HG02938 (cell line): ENCODE data around the gene PRKCE.

Experiments used
- ATAC-seq: cut with Tn5 transposase; IDR thresholded peaks from one replicate; pipeline ENCODE4 v1.9.1; 2021; ENCODE audit warnings: mild to moderate bottlenecking, moderate library complexity; ENCODE audit not compliant: unreplicated experiment

Gene PRKCE

GRCh38 chr2:46062637-46063412, 411.4 kb downstream of the PRKCE start:
- no peak for ATAC-seq

GRCh38 chr2:46064396-46064795, 412.9 kb downstream of the PRKCE start:
- no peak for ATAC-seq

GRCh38 chr2:46065152-46065551, 413.7 kb downstream of the PRKCE start:
- ATAC-seq, result no peak

- no peak for ATAC-seq
Measured at GRCh38 chr2:46066116-46066515, 414.6 kb downstream of the PRKCE start.

- ATAC-seq, result no peak
Measured at GRCh38 chr2:46066601-46067000, 415.1 kb downstream of the PRKCE start.

GRCh38 chr2:46067062-46067461, 415.6 kb downstream of the PRKCE start:
- no peak for ATAC-seq

DNA sequence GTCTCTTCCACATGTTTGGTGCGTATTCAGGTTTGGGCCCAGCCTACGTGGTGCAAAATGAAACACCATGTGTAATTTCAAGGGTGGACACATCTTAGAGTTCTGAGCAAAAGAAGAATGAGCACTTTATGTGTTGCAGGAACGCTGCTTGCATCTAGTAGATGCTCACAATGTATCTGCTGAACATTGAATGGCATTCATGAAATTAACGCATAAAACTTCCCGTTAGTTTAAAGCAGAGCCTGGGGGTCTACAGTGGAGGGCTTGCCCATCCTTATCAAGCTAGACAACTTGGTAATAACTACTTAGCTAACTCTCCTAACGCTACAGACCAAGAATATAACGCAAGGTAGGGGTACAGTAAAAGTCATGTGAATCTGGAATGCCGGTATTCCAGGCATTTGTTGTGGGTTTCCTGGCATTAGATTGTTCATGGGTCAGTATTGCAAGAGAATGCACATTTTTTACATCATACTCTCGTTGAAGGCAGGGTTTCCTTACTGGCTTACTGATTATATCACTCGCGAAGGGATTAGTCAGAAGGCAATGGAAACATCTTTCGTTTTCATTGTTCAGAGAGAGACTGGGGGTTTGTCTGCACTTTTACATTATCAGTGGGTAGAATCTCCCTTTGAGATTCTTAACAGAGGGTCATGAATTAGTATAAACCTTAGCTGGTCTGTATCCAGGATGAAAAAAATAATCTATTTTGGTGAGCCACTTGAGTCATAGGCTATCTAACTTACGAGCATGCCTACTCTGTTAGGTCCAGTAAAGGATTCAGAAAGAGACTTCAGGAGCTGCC, 416.2 kb downstream of the PRKCE start:
- no peak for ATAC-seq

DNA sequence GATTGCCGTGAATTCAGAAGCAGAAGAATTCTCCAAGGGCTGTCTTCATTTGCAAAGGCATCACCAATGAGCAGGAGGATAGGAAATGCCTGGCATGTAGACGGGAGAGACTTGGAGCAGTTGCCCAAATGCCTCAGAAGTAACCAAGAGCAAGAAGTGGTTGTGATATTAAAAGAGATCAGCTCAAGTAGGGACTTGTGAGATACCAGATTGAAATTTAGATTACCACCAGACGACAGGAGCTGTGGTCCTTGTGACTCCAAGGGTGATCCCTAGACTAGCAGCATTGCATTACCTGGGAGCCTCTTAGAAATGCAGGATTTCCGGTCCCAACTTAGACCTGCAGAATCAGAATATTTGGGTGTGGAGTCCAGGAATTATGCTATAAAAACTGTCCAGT, 417.2 kb downstream of the PRKCE start:
- no peak for ATAC-seq

- ATAC-seq, result no peak
Measured at GRCh38 chr2:46071074-46071473, 419.6 kb downstream of the PRKCE start.

DNA sequence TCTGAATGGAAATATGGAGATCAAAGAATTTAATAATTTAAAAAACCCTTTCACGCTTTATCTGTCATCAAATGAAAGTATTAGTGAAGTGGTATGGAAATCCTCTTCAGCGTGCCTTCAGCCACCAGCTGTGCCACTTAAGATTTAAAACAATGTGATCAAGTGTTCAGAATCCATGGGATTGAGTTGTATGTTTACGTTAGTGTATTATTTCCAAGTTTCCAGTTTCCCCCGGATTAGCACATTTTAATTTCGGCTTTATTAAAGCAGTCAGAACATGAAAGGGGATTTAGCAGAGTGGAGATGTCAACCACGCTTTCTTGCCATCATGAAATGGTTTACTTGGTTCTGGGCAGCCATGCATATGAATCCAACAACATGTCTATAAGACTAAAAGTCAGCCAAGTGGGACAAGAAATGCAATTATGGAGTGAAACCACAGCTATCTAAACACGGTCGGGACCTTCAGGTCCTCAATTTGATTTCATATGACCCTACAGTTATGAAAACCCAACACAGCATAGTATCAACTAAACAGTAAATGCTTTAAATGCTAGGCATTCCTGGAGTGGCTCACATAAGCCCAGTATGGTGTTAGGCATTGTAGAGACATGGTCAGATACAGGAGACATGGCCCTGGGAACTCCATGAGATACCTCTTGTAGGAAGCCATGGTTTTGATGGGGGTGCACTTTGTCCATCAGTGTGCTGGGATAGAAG, 420.8 kb downstream of the PRKCE start:
- no peak for ATAC-seq

- ATAC-seq, result no peak
Measured at GRCh38 chr2:46073540-46074046, 422.1 kb downstream of the PRKCE start.

DNA sequence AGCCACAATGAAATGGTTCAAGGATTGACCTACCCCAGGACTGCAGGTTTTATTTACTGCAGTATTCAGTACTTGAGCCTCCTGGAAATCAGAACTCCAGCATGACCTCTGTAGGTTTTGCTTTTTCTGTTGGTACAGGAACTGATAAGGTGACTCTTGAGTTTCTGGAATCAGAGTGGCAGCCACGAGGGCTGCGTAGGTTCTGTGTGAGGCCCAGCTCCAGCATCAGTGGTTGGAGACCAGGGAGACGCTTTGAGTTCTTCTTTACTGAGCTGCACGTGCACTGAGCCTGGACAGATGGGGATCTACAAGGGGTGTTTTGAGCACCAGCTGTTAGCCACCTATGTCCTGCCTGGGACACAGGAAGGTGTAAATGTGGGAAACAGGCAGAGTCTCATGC, 423.0 kb downstream of the PRKCE start:
- ATAC-seq, result no peak

GRCh38 chr2:46075848-46076247, 424.4 kb downstream of the PRKCE start:
- ATAC-seq, result no peak

DNA sequence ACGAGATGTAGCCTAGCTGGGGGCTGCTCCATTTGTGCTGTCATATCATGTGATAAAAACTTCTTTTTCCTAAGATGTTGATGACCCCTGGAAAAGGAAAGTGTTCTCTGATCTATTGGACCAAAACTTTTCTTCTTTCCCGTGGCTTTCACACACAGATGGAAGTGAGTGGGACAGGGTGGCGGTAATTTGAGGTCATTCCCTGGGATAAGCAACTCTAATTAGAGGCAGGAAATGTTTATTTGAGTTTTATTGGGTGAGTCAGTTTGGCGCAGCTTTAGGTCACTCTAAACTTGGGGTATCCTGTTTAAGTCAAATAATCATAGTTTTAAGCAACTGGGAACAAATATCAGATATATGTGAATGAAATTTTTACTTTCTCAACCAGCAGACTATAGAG, 424.8 kb downstream of the PRKCE start:
- no peak for ATAC-seq

DNA sequence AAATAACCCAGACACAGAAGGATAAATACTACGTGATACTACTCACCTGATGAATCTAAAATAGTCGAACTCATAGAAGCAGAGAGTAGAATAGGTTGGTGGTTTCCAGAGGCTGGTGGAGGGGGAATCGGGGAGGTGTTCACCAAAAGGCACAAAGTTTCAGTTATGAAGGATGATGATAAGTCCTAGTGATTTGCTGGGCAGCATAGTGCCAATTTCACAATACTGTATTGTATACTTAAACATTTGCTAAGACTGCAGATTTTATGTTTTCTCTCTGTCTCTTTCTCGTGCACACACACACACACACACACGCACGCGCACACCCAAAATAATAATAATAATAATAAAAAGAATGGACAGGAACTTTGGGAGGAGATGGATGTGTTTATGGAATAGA, 425.4 kb downstream of the PRKCE start:
- ATAC-seq, result no peak

GRCh38 chr2:46077522-46078107, 426.1 kb downstream of the PRKCE start:
- ATAC-seq, result no peak

DNA sequence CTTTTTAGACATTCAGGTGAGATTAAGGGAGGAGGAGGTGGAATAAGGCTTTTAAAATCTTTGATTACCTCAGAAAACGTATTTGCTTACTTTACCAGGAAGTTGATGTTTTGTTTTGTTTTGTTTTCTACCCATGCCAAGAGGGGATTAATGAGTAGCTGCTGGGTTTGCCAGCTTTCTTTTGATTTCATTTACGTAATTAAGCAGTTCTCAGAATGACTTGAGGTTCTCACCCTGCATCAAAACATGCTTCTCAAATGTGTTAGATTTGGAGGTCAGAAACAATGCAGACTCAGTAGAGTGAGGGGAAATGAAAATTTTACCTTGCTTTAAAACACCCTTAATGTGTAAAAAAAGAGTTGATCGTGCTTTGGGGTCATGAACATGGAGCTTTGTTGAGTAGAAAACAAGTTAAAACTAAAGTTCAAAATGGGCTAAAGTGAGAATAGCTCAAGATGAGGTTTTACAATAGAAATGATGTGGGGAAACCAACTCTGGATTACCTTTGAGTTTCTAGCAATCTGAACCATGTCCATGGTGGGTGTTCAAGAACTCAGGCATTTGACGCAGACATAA, 428.6 kb downstream of the PRKCE start:
- no peak for ATAC-seq

- ATAC-seq, result no peak
Measured at GRCh38 chr2:46082531-46083485, 431.3 kb downstream of the PRKCE start.

- ATAC-seq, result no peak
Measured at GRCh38 chr2:46086578-46087070, 435.1 kb downstream of the PRKCE start.
